Activated CD4-positive, alpha-beta memory T cell treated with anti-CD3 and anti-CD28 coated beads, Interleukin-2, amount 10 ng/mL, durations not matched to agents 7 days and 5 days (primary cell): ENCODE data around the gene SLFN11. TPM values are rescaled to one million over a fixed set of nuclear protein-coding genes. Genes with fewer than 3 reads are reported as not detected.
"Not testable (repeated sequence)": the region's sequence is repeated elsewhere in the genome, so short reads cannot be mapped to it uniquely, and the experiment has no call there.

Experiments used
- CTCF ChIA-PET: fragments of 350-600 bp; sonication (Branson Sonifier 250); formaldehyde crosslinking; loops from one replicate; lab custom pipeline; 2021; ENCODE audit warnings: antibody characterized with exemption, inconsistent platforms; lab: Charles Lee
- POLR2A ChIA-PET: fragments of 350-600 bp; sonication (Branson Sonifier 250); formaldehyde crosslinking; loops from one replicate; lab custom pipeline; 2021; ENCODE audit warnings: antibody characterized with exemption; lab: Charles Lee
- DNase-seq: peaks from one replicate; pipeline ENCODE4 v3.0.0-alpha.2; 2020
- H3K27ac Mint-ChIP-seq: one replicate; pipeline ENCODE4 v1.8.0; 2021; ENCODE audit warnings: mild to moderate bottlenecking, mixed read lengths
- H3K27me3 Mint-ChIP-seq: one replicate; pipeline ENCODE4 v1.8.0; 2021; ENCODE audit warnings: mixed read lengths
- H3K36me3 Mint-ChIP-seq: one replicate; pipeline ENCODE4 v1.8.0; 2021; ENCODE audit warnings: low read depth, mixed read lengths
- H3K4me1 Mint-ChIP-seq: one replicate; pipeline ENCODE4 v1.8.0; 2021; ENCODE audit warnings: mixed read lengths
- H3K4me3 Mint-ChIP-seq: one replicate; pipeline ENCODE4 v1.8.0; 2021; ENCODE audit warnings: mild to moderate bottlenecking, mixed read lengths
- H3K9me3 Mint-ChIP-seq: one replicate; pipeline ENCODE4 v1.8.0; 2021; ENCODE audit warnings: mixed read lengths
- total RNA-seq, 2 experiments: library from RNA; stranded (reverse); gene quantifications; one replicate each; pipeline ENCODE4 v1.2.3, GENCODE V29; 2021

SLFN11 gene
- total RNA-seq, 2 experiments from 2014 or later: 67.5 to 72.6 TPM

DNA sequence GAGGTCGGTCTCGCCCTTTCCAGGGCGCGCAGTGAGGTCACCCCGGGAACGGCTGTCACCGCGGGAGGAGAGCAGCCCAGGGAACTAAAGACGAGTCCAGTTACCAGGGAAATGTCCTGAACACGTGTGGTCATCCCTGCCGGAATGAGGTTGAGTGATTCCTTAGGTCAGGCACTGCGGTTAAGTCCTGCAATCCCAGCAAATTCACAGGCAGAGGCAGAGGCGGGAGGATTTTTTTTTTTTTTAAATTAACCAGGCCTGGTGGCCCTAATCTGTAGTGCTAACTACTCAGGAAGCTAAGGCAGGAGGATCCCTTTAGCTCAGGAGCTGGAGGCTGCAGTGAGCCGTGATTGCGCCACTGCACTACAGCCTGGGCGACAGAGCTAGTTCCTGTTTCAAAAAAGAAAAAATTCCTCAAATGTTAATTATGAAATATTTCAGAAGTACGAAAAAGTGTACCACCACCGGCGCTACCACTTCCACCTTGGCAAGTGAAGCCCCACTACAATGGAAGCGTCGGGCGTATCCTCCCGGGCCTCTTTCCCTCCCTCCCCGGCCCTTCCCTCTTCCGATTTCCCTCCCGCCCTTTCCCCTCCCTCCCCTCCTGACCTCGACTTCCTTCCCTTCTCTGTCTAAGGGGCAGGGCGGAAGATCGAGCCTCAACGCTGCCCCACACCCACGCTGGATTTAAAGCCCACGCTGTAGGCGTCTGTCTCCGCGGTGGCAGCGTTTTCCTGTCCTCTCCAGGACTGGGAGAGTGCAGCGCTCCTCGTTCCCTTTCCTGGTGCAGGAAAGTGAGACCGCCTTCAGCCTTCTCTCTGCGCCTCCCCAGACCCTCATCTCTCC, 27.3 kb downstream of the SLFN11 start:
- peak; percentile 46 for DNase-seq
- Mint-ChIP-seq H3K36me3 (peaks cover 52% of the 10 kb centered on the region), H3K4me1 (peaks cover 68% of the 10 kb centered on the region), H3K9me3 (peaks cover 11% of the 10 kb centered on the region), H3K27me3 (peaks cover 8% of the 10 kb centered on the region), H3K4me3 (peak overlapping the region; percentile 81), H3K27ac (peak overlapping the region; percentile 80)
- ChIA-PET CTCF (interaction anchor here (1.8 kb wide), 1 partner anchor 33 kb away, joined by 7 read pairs; no protein-coding TSS in a partner anchor), POLR2A (interaction anchor here (1.0 to 2.6 kb wide), 8 partner anchors 27 to 193 kb away, joined by 3 to 16 read pairs (median 4); partner anchors contain the start of genes SLFN11 and SLFN12L)

DNA sequence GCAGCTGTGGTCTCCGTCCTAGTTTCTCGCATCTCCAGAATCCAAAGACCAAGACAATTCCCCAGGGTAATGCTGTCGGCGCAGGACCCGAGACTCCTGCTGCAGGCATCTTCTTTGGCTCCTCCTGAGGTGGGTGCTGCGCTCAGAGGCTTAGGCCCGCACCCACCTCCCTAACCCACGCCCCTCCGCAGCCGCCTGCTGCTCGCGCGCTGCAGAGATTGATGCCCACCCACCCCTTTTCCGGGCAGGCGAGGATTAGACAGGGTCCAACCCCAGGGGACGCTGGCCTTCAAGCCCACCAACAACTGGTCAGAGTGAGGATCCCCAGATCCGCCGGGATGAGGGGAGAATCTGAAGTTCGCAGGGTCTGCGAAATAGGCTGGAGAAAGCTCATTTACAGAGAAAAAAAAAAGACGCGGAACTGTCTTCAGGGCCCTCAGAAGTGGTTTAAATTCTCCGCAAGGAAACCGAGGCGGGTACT, 27.9 kb downstream of the SLFN11 start:
- DNase-seq: no peak
- peak overlapping the region; percentile 80 for H3K27ac Mint-ChIP-seq
- H3K9me3 Mint-ChIP-seq: peaks cover 14% of the 10 kb centered on the region
- CTCF ChIA-PET: interaction anchor here (1.8 kb wide), 1 partner anchor 33 kb away, joined by 7 read pairs; no protein-coding TSS in a partner anchor
- peaks cover 74% of the 10 kb centered on the region for H3K4me1 Mint-ChIP-seq
- POLR2A ChIA-PET: interaction anchor here (1.0 to 2.6 kb wide), 6 partner anchors 28 to 194 kb away, joined by 3 to 16 read pairs (median 5); partner anchors contain the start of genes SLFN11 and SLFN12L
- peak overlapping the region; percentile 81 for H3K4me3 Mint-ChIP-seq
- peaks cover 55% of the 10 kb centered on the region for H3K36me3 Mint-ChIP-seq
- peaks cover 8% of the 10 kb centered on the region for H3K27me3 Mint-ChIP-seq

DNA sequence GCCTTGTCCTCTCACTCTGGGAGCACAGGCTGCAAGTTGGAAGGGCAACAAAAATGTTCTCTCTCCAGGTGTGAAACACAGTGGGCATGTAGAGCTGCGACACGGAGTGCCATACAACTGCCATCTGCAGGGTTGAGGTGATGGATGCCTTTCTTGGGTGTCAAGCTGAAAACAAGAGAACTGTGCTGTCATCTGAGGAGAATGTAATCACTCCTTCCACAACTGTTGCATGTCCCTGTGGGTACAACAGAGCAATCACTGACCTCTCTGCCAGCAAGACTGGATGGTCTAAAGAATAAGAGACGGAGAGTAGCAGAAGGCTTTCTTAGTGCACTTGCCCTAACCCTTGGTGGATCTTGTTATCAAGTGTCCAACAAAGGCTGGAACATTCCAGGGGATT, 29.2 kb downstream of the SLFN11 start:
- H3K36me3 Mint-ChIP-seq: peaks cover 61% of the 10 kb centered on the region
- no peak overlapping the region for H3K4me3 Mint-ChIP-seq
- peaks cover 8% of the 10 kb centered on the region for H3K27me3 Mint-ChIP-seq
- peaks cover 78% of the 10 kb centered on the region for H3K4me1 Mint-ChIP-seq
- ChIA-PET CTCF (no interaction called here), POLR2A (no interaction called here)
- H3K9me3 Mint-ChIP-seq: peaks cover 21% of the 10 kb centered on the region
- H3K27ac Mint-ChIP-seq: no peak overlapping the region
- DNase-seq: no peak

DNA sequence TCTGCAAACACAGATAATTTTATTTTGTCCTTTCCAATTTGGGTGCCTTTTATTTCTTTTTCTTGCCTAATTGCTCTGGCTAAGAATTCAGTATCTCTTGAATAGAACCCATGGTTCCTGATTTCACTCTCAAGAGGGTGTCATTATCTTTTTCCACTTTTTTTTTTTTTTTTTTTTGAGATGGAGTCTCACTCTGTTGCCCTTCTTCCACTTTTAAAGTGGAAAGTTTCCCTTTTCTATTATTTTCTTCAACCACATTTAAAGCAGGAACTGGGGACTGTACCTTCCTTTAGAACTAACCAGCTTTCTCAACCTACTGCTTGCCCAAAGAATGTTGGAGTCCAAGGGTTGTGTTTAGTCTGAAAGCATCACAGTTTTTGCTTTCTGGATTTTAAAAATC, 31.1 kb downstream of the SLFN11 start:
- DNase-seq: no peak
- peaks cover 71% of the 10 kb centered on the region for H3K4me1 Mint-ChIP-seq
- peaks cover 26% of the 10 kb centered on the region for H3K9me3 Mint-ChIP-seq
- ChIA-PET CTCF (interaction anchor here (1.2 kb wide), 1 partner anchor 196 kb away, joined by 3 read pairs; the partner anchor contains the start of gene SLFN12L), POLR2A (interaction anchor here (0.9 to 2.7 kb wide), 8 partner anchors 29 to 194 kb away, joined by 3 to 27 read pairs (median 7); partner anchors contain the start of genes SLFN11, SLFN12L and SLFN5)
- peak overlapping the region; percentile 63 for H3K4me3 Mint-ChIP-seq
- H3K27ac Mint-ChIP-seq: peak overlapping the region; percentile 78
- peaks cover 9% of the 10 kb centered on the region for H3K27me3 Mint-ChIP-seq
- H3K36me3 Mint-ChIP-seq: peaks cover 55% of the 10 kb centered on the region

DNA sequence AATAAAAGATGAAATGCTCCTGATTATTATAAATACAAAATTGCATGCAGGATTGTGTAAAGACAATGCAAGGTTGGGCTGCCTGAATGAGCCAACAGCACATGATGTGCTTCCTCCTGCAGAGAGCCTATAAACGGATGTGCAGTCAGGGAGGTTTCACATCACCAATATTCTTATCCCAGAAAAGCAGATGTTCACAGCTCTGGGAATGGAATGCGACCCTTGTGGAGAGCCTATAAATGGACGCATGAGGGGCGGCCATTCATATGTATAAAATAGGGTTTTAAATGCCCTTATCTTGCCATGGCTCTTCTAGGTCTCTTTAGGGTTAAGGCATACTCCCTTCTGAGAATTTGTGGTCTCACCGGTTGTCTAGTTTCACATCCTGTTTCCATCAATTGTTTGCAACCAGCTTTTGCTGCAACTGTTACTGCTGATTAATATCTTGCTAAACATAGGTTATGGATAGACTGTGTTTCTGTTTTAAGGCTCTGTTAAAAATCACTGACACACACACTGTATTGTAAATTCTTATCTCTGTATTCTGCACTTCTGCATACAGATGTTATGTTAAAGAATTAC, 31.9 kb downstream of the SLFN11 start:
- Mint-ChIP-seq H3K27me3 (peaks cover 9% of the 10 kb centered on the region), H3K36me3 (peaks cover 52% of the 10 kb centered on the region), H3K4me1 (peaks cover 66% of the 10 kb centered on the region), H3K9me3 (peaks cover 26% of the 10 kb centered on the region), H3K4me3 (peak overlapping the region; percentile 63), H3K27ac (peak overlapping the region; percentile 78)
- POLR2A ChIA-PET: interaction anchor here (0.6 to 2.7 kb wide), 8 partner anchors 28 to 195 kb away, joined by 3 to 27 read pairs (median 5); partner anchors contain the start of genes SLFN11, SLFN12L and SLFN5
- CTCF ChIA-PET: interaction anchor here (1.2 kb wide), 1 partner anchor 197 kb away, joined by 3 read pairs; the partner anchor contains the start of gene SLFN12L
- peak; percentile 65 for DNase-seq

DNA sequence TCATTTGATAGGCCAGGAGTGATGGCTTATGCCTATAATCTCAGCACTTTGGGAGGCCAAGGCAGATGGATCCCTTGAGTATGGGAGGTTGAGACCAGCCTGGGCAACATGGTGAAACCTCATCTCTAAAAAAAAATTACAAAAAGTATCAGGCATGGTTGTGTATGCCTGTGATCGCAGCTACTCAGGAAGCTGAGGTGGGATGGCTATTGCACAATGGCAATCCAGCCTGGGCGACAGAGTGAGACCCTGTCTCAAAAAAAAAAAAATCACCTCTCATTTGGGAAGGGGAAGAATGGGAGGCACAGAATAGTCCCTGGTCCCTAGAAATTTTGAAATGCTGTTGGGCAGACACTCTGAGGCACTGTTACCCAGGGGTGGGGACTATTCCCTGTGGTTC, 35.2 kb downstream of the SLFN11 start:
- DNase-seq: no peak
- Mint-ChIP-seq H3K36me3 (peaks cover 44% of the 10 kb centered on the region), H3K4me1 (peaks cover 36% of the 10 kb centered on the region), H3K9me3 (peaks cover 22% of the 10 kb centered on the region), H3K4me3 (no peak overlapping the region), H3K27me3 (peaks cover 1% of the 10 kb centered on the region), H3K27ac (no peak overlapping the region)
- ChIA-PET CTCF (no interaction called here), POLR2A (no interaction called here)

DNA sequence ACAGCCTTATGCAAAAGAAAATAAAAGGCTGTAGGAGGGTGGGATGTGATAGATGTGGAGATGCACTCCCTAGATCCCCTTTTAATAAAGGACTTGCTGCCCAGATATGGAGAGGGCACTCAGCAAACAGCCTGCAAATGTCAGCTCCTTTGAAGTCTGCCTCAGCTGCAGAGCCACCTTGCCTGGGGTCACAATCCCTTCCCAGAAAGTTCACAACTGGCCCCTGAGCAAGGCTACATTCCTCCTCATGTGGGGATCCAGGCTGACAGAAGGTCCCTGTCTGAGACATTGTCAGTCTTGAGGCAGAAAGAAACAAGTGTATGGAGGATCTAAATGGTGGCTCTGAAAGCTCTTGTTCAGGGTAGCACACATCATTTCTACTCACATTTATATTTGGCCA, 36.1 kb downstream of the SLFN11 start:
- CTCF ChIA-PET: interaction anchor here (1.0 to 1.5 kb wide), 2 partner anchors 25 to 26 kb away, joined by 4 to 6 read pairs; no protein-coding TSS in a partner anchor
- peaks cover 1% of the 10 kb centered on the region for H3K27me3 Mint-ChIP-seq
- no peak overlapping the region for H3K27ac Mint-ChIP-seq

DNA sequence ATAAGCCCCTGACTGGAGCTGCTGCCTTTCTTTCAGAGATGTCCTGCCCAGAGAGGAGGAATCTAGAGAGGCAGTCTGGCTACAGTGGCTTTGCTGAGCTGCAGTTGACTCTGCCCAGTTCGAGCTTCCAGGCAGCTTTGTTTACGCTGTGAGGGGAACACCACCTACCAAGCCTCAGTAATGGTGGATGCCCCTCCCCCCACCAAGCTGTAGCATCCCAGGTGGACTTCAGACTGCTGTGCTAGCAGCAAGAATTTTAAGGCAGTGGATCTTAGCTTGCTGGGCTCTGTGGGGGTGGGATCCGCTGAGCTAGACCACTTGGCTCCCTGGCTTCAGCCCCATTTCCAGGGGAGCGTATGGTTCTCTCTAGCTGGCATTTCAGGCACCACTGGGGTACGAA, 39.8 kb downstream of the SLFN11 start:
- H3K27ac Mint-ChIP-seq, H3K4me1 Mint-ChIP-seq, POLR2A ChIA-PET, H3K9me3 Mint-ChIP-seq, H3K4me3 Mint-ChIP-seq, CTCF ChIA-PET, DNase-seq: not testable (repeated sequence)
- Mint-ChIP-seq H3K27me3 (peaks cover 16% of the 10 kb centered on the region), H3K36me3 (peaks cover 49% of the 10 kb centered on the region)

More for the DNA sequence above, 36.1 kb downstream of the SLFN11 start:
- Mint-ChIP-seq H3K4me3 (no peak overlapping the region), H3K9me3 (peaks cover 19% of the 10 kb centered on the region), H3K4me1 (peaks cover 28% of the 10 kb centered on the region), H3K36me3 (peaks cover 50% of the 10 kb centered on the region)
- DNase-seq: no peak
- POLR2A ChIA-PET: no interaction called here

DNA sequence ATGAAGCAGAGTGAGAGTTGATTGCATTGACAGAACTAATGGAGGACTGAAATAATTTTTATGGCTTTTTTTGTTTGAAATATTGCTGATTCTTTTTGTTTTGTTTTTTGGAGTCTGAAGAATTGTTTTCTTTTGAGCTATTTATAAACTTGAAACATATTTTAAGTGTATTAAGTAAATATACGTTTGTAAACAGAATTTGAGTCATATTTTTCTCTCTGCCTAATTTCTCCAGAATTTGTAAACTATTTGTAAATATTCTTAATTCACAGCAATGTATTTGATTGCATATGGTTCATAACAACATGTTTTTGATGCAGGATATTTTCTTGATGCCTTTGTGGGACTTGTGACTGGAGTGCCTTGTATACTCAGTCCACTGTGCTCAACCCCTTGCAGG, 50.7 kb downstream of the SLFN11 start:
- POLR2A ChIA-PET: no interaction called here
- Mint-ChIP-seq H3K27me3 (peaks cover 10% of the 10 kb centered on the region), H3K36me3 (peaks cover 68% of the 10 kb centered on the region), H3K27ac (no peak overlapping the region), H3K4me1 (peaks cover 6% of the 10 kb centered on the region), H3K4me3 (no peak overlapping the region), H3K9me3 (peaks cover 15% of the 10 kb centered on the region)
- no peak for DNase-seq
- CTCF ChIA-PET: no interaction called here

DNA sequence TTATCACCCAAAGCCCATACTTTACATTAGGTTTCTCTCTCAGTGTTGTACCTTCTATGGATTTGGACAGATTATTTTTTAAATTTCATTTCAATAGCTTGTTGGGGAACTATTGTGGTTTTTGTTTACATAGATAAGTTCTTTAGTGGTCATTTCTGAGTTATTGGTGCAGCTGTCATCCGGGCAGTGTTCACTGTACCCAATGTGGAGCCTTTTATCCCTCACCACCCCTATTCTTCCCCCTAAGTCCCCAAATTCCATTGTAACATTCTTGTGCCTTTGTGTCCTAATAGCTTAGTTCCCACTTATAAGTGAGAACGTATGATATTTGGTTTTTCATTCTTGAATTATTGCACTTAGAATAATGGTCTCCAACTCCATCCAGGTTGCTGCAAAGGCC, 57.5 kb downstream of the SLFN11 start:
- no peak for DNase-seq
- Mint-ChIP-seq H3K4me3 (no peak overlapping the region), H3K9me3 (peaks cover 4% of the 10 kb centered on the region), H3K27ac (no peak overlapping the region), H3K4me1 (peaks cover 45% of the 10 kb centered on the region), H3K36me3 (peaks cover 19% of the 10 kb centered on the region), H3K27me3 (peaks cover 2% of the 10 kb centered on the region)
- ChIA-PET POLR2A (no interaction called here), CTCF (interaction anchor here (0.6 to 1.8 kb wide), 2 partner anchors 97 to 223 kb away, joined by 4 to 6 read pairs; no protein-coding TSS in a partner anchor)

DNA sequence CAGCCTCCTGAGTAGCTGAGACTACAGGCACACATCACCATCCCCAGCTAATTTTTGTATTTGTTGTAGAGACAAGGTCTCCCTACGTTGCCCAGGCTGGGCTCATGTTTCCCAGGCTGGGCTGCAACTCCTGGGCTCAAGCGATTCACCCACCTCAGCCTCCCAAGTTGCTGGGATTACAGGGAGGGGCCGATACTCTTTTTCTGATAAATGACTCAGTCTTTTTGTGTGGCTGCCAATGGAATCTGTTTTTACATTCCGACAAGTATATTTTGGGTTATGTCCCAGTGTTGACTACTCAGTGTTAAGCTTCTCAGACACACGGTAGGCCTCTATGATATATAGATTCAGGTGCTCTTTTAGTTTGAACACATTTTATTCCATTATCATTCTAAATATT, 58.1 kb downstream of the SLFN11 start:
- peaks cover 45% of the 10 kb centered on the region for H3K4me1 Mint-ChIP-seq
- H3K27me3 Mint-ChIP-seq: peaks cover 2% of the 10 kb centered on the region
- H3K27ac Mint-ChIP-seq: no peak overlapping the region
- no peak for DNase-seq
- H3K9me3 Mint-ChIP-seq: peaks cover 4% of the 10 kb centered on the region
- peaks cover 20% of the 10 kb centered on the region for H3K36me3 Mint-ChIP-seq
- ChIA-PET CTCF (interaction anchor here (0.6 to 1.8 kb wide), 3 partner anchors 10 to 224 kb away, joined by 4 to 6 read pairs (median 4); no protein-coding TSS in a partner anchor), POLR2A (interaction anchor here (3.3 to 6.4 kb wide), 2 partner anchors 73 to 222 kb away, joined by 28 to 141 read pairs; partner anchors contain the start of genes SLFN12L and SLFN5)
- no peak overlapping the region for H3K4me3 Mint-ChIP-seq
